ENCODE data around the gene PCDH15.

PCDH15 gene

GRCh38 chr10:54800741-54801421 lies at the start of gene PCDH15:
TSS of gene PCDH15 (minus strand) at chr10:54801231. CDS start at chr10:54664262, 136,969 bp downstream.
- no peak within 1 kb of the TSS for H3K9ac ChIP-seq (ENCODE audit: low read length)
- no peaks in the 10 kb centered on the region for H3K36me3 ChIP-seq (ENCODE audit: control insufficient read depth, insufficient read depth, low read length)
- no peaks in the 10 kb centered on the region for H3K4me1 ChIP-seq (ENCODE audit: control insufficient read depth, insufficient read depth, low read length)
- H3K9me3 ChIP-seq (ENCODE audit: control insufficient read depth, low read length), result no peaks in the 10 kb centered on the region
- no peak within 1 kb of the TSS for H3K4me3 ChIP-seq (ENCODE audit: low read length)
- no peaks in the 10 kb centered on the region for H3K27me3 ChIP-seq (ENCODE audit: control insufficient read depth, insufficient read depth, low read length)

DNA sequence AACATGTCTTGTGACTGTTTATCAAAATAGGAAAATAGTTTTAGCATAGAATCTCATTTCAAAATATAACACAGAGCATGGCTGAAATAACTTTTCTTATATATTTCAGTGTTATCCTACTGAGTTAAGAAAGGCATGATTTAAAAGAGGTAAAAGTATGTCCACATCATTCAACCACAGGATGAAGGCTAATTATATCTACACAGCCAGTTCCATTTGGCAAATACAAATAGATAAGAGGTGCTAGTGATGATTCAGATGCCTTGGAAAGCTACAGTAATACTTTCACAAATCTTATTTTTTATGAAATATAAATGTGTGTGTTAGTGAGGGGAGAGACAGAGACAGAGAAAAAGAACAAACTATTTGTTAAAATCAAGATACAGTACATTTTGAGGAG lies 42.9 kb upstream of the PCDH15 start:
- Histone ChIP-seq H3K4me3 (ENCODE audit: low read length) (no peak overlapping the region), H3K9me3 (ENCODE audit: control insufficient read depth, low read length) (no peaks in the 10 kb centered on the region), H3K36me3 (ENCODE audit: control insufficient read depth, insufficient read depth, low read length) (no peaks in the 10 kb centered on the region), H3K27me3 (ENCODE audit: control insufficient read depth, insufficient read depth, low read length) (no peaks in the 10 kb centered on the region), H3K4me1 (ENCODE audit: control insufficient read depth, insufficient read depth, low read length) (no peaks in the 10 kb centered on the region), H3K9ac (ENCODE audit: low read length) (no peak overlapping the region)

DNA sequence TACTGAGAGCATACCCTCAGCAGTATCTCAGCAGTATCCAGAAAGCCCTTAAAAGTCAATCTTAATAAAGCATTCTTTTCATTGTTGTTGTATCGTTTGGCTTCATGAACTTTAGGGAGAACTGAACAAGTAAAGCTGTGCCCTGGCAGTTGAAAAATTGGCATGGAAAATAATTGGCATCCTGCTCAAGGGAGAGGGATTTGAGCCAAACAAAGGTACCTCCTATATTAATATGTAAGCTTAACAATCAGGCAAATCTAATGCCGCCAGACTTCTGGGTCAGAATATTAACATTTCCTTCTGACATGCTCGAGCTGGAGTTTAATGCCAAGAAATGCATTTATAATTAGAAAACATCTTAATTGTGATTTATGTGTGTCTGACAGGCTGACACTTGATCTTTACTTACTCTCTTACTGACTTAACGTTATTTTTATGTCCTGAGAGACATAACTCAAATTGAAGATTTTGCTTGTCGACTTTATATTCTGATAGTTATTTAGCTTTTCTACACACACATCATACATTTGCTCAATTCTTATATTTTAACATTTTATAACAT lies 42.1 kb upstream of the PCDH15 start:
- H3K9ac ChIP-seq (ENCODE audit: low read length), result no peak overlapping the region

DNA sequence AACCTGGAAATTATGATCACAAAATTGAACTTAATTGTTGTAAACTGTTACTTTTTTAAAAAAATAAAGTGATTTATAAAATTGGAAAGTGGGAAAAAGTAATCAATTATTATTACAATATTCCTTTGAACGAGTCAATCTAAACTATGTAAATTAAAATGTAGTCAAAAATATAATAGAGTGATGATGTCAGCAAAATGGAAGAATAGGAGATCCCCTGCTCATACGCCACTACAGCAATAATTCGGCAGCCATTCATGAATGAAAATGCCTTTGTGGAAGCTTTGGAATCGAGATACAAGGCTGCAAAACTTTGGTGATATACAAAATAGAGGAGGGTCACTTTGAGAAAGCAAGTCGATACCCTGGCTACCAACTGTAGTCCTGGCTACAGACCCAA lies 36.4 kb upstream of the PCDH15 start:
- Histone ChIP-seq H3K9me3 (ENCODE audit: control insufficient read depth, low read length) (no peaks in the 10 kb centered on the region), H3K36me3 (ENCODE audit: control insufficient read depth, insufficient read depth, low read length) (no peaks in the 10 kb centered on the region), H3K9ac (ENCODE audit: low read length) (no peak overlapping the region), H3K4me3 (ENCODE audit: low read length) (no peak overlapping the region), H3K27me3 (ENCODE audit: control insufficient read depth, insufficient read depth, low read length) (no peaks in the 10 kb centered on the region), H3K4me1 (ENCODE audit: control insufficient read depth, insufficient read depth, low read length) (no peaks in the 10 kb centered on the region)

More for the DNA sequence above, 42.1 kb upstream of the PCDH15 start:
- Histone ChIP-seq H3K9me3 (ENCODE audit: control insufficient read depth, low read length) (no peaks in the 10 kb centered on the region), H3K4me3 (ENCODE audit: low read length) (no peak overlapping the region), H3K36me3 (ENCODE audit: control insufficient read depth, insufficient read depth, low read length) (no peaks in the 10 kb centered on the region), H3K4me1 (ENCODE audit: control insufficient read depth, insufficient read depth, low read length) (no peaks in the 10 kb centered on the region), H3K27me3 (ENCODE audit: control insufficient read depth, insufficient read depth, low read length) (no peaks in the 10 kb centered on the region)

DNA sequence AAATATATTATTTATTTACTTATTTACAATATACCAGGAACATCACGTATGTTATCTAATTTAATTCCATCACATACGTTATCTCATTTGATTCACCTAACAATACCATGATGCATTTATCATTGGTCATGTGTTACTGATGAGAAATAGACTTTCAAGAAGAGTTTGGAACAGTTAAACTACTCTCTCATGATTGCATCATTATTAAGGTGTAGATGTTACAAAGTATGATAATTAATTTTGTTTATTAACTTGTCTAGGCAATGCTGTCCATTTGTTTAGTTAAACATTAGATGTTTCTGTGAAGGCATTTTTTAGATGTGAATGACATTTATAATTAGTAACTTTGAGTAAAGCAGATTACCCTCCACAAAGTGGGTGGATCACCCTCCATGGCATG lies 32.0 kb upstream of the PCDH15 start:
- no peak overlapping the region for H3K9ac ChIP-seq (ENCODE audit: low read length)
- no peaks in the 10 kb centered on the region for H3K27me3 ChIP-seq (ENCODE audit: control insufficient read depth, insufficient read depth, low read length)
- H3K4me1 ChIP-seq (ENCODE audit: control insufficient read depth, insufficient read depth, low read length), result no peaks in the 10 kb centered on the region
- H3K4me3 ChIP-seq (ENCODE audit: low read length), result no peak overlapping the region
- no peaks in the 10 kb centered on the region for H3K9me3 ChIP-seq (ENCODE audit: control insufficient read depth, low read length)
- H3K36me3 ChIP-seq (ENCODE audit: control insufficient read depth, insufficient read depth, low read length), result no peaks in the 10 kb centered on the region

DNA sequence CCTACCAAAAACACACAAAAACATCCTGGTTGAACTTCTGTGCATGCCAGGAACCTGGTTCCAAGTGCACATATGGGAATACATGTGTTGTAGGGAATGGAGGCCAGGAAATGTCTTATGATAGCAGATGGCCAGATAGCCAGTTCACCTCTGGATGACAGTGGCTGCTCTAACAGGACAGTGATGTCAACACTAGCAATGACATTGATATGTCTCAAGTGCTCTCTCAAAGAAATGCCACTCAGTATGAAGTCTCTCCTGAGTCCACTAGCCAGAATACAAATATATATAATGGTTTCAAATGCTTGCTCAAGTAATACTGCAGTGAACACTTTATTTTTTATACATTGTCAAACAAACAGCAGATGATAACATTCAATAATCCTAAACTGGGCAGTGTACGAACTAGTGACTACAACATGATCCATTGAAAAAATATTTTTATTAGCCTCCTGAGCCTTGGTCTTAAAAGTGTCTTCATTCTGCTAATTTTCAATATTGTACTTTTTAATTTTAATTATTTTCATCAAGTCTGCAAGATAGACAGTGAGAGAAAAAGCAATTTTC lies 26.0 kb upstream of the PCDH15 start:
- no peak overlapping the region for H3K9ac ChIP-seq (ENCODE audit: low read length)
- H3K4me1 ChIP-seq (ENCODE audit: control insufficient read depth, insufficient read depth, low read length), result no peaks in the 10 kb centered on the region
- H3K9me3 ChIP-seq (ENCODE audit: control insufficient read depth, low read length), result no peaks in the 10 kb centered on the region
- no peaks in the 10 kb centered on the region for H3K27me3 ChIP-seq (ENCODE audit: control insufficient read depth, insufficient read depth, low read length)
- no peaks in the 10 kb centered on the region for H3K36me3 ChIP-seq (ENCODE audit: control insufficient read depth, insufficient read depth, low read length)
- H3K4me3 ChIP-seq (ENCODE audit: low read length), result no peak overlapping the region

GRCh38 chr10:54815583-54815982 lies 14.6 kb upstream of the PCDH15 start:
- no peaks in the 10 kb centered on the region for H3K9me3 ChIP-seq (ENCODE audit: control insufficient read depth, low read length)
- H3K4me3 ChIP-seq (ENCODE audit: low read length), result no peak overlapping the region
- H3K27me3 ChIP-seq (ENCODE audit: control insufficient read depth, insufficient read depth, low read length), result no peaks in the 10 kb centered on the region
- no peaks in the 10 kb centered on the region for H3K36me3 ChIP-seq (ENCODE audit: control insufficient read depth, insufficient read depth, low read length)
- H3K9ac ChIP-seq (ENCODE audit: low read length), result no peak overlapping the region
- H3K4me1 ChIP-seq (ENCODE audit: control insufficient read depth, insufficient read depth, low read length), result no peaks in the 10 kb centered on the region

GRCh38 chr10:54808186-54808935 lies 7.3 kb upstream of the PCDH15 start:
- Histone ChIP-seq H3K4me3 (ENCODE audit: low read length) (no peak overlapping the region), H3K36me3 (ENCODE audit: control insufficient read depth, insufficient read depth, low read length) (no peaks in the 10 kb centered on the region), H3K4me1 (ENCODE audit: control insufficient read depth, insufficient read depth, low read length) (no peaks in the 10 kb centered on the region), H3K9me3 (ENCODE audit: control insufficient read depth, low read length) (no peaks in the 10 kb centered on the region), H3K9ac (ENCODE audit: low read length) (no peak overlapping the region), H3K27me3 (ENCODE audit: control insufficient read depth, insufficient read depth, low read length) (no peaks in the 10 kb centered on the region)

- Histone ChIP-seq H3K4me3 (ENCODE audit: low read length) (no peak overlapping the region), H3K36me3 (ENCODE audit: control insufficient read depth, insufficient read depth, low read length) (no peaks in the 10 kb centered on the region), H3K27me3 (ENCODE audit: control insufficient read depth, insufficient read depth, low read length) (no peaks in the 10 kb centered on the region), H3K4me1 (ENCODE audit: control insufficient read depth, insufficient read depth, low read length) (no peaks in the 10 kb centered on the region), H3K9ac (ENCODE audit: low read length) (no peak overlapping the region), H3K9me3 (ENCODE audit: control insufficient read depth, low read length) (no peaks in the 10 kb centered on the region)
These were observed 1.5 kb downstream of the PCDH15 start for GRCh38 chr10:54799506-54799905.

DNA sequence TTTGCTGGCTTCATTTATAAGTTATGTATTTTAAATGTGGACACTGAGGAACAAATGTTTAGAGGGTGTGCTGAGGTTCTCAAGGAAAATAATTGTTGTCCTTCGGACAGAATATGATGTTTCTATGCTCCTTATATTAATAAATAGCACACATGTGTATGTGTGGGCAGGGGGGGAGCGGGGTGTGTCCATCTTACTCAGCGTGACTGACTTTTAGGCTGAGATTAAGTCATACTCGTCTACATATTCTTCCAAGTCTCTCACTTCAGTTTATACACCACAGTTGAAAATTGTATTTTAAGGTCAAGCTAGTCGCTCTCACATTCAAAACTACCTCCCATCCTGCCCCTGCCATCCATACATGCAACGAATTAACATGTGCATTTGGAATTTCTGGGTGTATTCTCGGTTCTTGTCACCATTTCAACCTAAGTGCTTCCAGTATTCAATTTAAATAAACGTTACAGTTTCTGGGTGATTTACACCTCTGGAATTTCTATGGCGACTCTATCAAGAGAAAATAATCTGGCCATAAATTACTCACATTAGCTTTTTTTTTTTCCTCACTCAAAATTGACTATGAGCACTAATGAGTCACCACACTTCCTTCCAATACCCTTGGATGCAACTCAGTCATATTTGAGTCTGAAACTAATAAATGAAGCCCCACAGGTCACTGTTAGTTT lies 3.3 kb downstream of the PCDH15 start:
- H3K9me3 ChIP-seq (ENCODE audit: control insufficient read depth, low read length), result no peaks in the 10 kb centered on the region
- H3K36me3 ChIP-seq (ENCODE audit: control insufficient read depth, insufficient read depth, low read length), result no peaks in the 10 kb centered on the region
- no peak overlapping the region for H3K4me3 ChIP-seq (ENCODE audit: low read length)
- H3K4me1 ChIP-seq (ENCODE audit: control insufficient read depth, insufficient read depth, low read length), result no peaks in the 10 kb centered on the region
- no peak overlapping the region for H3K9ac ChIP-seq (ENCODE audit: low read length)
- no peaks in the 10 kb centered on the region for H3K27me3 ChIP-seq (ENCODE audit: control insufficient read depth, insufficient read depth, low read length)

DNA sequence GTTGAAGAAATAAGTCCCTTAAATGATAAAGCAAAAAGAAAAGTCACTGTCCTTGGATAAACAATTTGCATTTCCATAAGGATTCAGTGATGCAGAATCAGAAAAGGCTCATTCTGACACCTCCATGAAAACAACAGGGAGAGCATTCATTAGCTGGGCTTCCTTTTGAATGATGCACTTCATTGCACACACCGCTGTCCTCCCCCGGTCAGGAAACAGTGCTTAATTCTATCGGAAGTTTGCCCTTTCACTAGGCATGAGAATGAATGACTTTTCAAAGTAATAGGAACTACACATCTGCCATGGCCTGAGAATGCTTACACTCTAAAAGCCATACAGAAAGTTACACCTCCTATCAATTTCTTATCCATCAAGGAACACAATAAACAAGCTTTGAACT lies 4.2 kb downstream of the PCDH15 start:
- Histone ChIP-seq H3K27me3 (ENCODE audit: control insufficient read depth, insufficient read depth, low read length) (no peaks in the 10 kb centered on the region), H3K9ac (ENCODE audit: low read length) (no peak overlapping the region), H3K4me1 (ENCODE audit: control insufficient read depth, insufficient read depth, low read length) (no peaks in the 10 kb centered on the region), H3K4me3 (ENCODE audit: low read length) (no peak overlapping the region), H3K36me3 (ENCODE audit: control insufficient read depth, insufficient read depth, low read length) (no peaks in the 10 kb centered on the region), H3K9me3 (ENCODE audit: control insufficient read depth, low read length) (no peaks in the 10 kb centered on the region)

- Histone ChIP-seq H3K4me3 (ENCODE audit: low read length) (no peak overlapping the region), H3K27me3 (ENCODE audit: control insufficient read depth, insufficient read depth, low read length) (no peaks in the 10 kb centered on the region), H3K4me1 (ENCODE audit: control insufficient read depth, insufficient read depth, low read length) (no peaks in the 10 kb centered on the region), H3K9ac (ENCODE audit: low read length) (no peak overlapping the region), H3K9me3 (ENCODE audit: control insufficient read depth, low read length) (no peaks in the 10 kb centered on the region), H3K36me3 (ENCODE audit: control insufficient read depth, insufficient read depth, low read length) (no peaks in the 10 kb centered on the region)
These were observed 24.4 kb downstream of the PCDH15 start for GRCh38 chr10:54776622-54777021.

Data from mucosa of stomach (tissue), 1 donor.